HG02970 (cell line): Measurements from ENCODE around the gene CDT1.

Source experiments
- ATAC-seq: cut with Tn5 transposase; IDR thresholded peaks from one replicate; pipeline ENCODE4 v1.9.1; 2021; ENCODE audit warnings: mild to moderate bottlenecking, moderate library complexity, moderate number of reproducible peaks; ENCODE audit not compliant: unreplicated experiment, low FRiP score

The CDT1 gene

DNA sequence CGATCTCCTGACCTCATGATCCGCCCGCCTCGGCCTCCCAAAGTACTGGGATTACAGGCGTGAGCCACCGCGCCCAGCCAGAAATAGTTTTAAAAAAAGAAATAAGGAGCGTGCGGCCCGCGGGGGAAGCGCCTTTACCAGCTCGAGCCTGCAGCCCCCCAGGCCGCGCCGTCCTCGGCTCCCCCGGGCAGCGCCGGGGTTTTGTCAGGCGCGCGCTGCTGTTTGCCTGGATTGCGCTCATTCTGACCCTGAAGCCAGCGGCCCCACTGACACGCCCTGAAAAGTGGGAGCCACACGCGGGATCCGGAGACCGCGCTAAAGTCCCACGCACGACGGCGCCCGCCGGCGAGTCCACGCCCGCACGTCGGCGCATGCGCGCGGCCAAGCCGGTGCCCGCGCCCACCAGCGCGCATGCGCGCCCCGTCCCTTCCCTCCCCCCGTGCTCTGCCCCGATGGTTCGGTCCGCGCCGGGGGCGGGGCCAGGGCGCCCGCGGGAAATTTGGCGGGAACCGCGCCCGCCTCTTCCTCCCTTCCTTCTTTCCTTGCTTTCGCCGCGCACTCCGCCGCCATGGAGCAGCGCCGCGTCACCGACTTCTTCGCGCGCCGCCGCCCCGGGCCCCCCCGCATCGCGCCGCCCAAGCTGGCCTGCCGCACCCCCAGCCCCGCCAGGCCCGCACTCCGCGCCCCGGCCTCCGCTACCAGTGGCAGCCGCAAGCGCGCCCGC lies at the start of gene CDT1:
Gene CDT1, plus strand, starts transcription at position 526 of the 724 bp plus-strand sequence. Its CDS starts 43 bp downstream, at position 569.
- peak; percentile 53 for ATAC-seq

DNA sequence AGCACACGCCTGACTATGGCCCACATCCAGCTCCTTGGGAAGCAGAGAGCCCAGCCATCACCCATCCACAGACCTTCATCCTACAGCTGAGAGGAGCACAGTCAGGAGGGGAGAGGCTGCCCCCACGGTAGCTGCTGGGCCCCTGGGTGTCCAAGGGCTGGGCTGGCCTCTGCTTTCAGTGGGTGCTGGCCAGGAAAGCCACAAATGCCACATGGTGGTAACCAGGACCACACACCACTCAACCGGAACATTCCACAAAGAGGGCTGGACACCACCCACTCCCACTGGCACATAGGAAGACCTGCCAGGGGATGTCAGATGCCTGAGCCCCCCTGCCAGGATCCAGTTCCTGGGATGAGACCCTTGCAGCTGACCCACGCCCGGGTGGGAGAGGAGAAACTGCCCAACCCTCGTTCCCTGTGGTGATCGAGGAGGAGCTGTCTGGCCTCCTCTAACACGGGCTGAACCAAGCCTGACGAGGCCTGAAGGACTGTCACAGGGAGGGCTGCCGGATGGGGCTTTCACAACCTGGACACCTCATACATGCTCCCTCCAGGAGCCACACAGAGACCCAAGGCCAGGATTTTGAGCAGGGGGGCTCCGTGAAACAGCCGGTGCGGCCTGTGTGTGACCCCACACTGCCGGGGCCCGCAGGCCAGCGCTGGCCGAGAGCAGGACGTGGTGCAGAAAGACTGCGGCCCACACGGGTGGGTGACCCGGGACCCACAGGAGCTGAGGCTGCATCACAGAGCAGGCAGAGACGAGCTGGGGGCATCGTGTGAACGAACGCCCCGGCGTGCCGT lies 49.3 kb upstream of the CDT1 start:
- ATAC-seq, result no peak

DNA sequence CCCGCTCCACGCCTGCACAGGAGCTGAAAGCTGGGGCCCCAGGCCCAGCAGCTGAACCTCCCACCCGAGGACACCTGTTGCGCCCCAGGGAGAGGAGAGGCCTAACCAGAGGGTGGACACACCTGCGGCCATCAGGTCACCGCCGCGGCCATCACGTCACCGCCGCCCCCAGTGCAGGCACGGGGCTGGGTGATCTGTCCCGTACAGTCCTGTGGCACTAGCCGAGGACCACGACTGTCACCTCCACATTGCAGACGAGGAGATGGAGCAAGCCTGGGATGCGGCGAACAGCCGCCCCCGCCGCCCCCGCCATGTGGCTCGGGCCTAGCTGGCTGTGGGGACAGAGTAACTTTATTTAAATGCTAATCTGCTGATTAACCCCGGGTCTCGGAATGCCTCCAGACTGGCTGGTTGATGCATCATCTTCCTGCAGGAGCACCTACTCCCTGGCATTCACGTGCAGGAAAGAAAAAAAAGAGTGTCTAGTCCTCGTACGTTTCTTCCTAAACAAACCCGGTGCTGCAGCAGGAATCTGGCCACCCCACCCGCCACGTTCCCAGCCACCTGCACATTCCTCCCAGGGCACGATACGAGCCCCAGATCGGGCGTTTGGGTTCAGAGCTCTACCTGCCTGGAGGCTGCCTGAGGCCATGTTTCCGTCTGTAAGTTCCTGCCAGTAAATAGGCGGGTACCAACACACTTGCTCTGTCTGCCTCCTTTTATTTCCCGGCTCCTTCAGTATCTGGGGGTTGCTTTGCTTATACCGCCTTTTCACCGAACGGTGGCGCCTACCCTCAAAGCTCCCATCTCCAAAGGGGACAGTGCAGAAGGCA lies 48.5 kb upstream of the CDT1 start:
- ATAC-seq, result no peak

DNA sequence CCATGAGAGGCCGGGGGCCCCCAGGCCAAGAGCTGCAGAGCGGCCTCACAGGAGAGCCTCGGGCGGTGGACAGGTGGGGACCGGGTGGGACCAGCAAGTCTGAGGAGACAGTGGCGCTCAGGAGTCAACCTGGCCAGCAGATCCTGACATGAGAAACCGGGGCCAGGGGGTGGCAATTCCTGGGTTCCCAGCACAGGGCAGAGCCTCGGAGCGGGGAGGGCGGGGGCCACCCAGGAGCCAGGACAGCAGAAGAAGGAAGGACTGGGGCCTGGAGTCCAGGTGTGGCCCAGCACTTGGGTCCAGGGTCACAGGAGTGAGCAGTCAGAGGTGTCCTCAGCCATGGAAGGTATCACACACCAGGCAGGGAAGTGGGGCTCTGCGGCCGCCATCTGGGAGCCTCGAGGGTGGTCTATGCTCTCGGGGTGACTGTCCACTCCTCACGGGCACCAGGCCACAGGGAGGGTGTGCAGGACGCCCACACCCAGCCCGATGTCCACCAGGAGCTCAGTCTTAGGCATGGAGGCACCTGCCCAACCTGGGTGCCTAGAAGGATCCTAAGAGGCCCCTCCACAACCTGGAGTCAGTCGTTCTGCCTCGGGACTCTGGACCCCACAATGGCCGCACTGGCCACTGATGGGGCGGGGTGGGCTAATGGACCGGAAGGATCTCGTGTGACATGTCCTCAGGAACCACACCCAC lies 47.7 kb upstream of the CDT1 start:
- no peak for ATAC-seq

DNA sequence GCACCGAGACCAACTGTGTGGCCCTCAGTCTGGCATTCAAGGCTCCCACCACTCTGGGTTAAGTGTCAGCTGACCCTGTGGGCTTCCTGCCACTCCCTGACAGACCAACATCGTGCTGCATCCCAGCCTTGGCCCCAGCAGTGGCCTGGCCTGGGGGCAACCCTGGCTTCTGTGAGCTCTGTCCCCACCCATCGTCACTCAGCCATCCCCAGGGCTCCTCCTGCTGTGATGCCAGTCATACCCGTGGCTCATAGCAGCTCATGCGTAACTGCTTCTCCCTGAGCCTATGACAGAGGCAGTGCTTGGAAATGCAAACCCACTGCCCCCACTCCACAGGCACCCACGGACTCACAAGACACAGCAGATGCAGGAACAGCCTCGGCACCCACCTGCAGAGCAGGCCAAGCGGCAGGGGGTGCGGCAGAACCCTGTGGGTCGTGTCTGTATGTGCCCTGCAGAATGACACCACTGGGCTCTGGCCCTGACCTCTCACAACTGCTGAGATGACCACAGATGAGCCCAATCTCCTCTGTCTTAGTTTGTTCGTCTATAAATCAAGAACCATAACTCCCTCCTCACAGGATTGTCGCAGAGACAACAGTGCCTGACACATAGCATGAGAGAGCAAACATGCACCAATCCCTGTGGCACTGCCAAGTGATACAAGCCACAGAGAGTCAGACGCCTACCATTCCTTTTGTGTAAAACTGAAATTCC lies 45.2 kb upstream of the CDT1 start:
- no peak for ATAC-seq

DNA sequence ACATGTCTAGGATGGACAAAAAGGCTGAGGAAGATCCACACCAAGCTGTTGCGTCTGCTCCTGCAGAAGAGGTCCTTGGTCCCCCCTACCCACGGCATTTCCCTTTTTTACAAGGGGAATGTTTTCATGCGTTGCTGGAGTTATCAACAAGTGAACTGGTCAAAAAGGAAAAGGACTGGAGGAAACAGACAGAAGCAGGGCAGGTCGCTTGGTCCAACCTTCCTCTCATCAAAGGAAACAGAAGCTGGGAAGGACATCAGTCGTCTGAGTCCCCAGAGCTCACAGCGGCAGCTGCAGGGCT lies 44.7 kb upstream of the CDT1 start:
- ATAC-seq, result no peak

DNA sequence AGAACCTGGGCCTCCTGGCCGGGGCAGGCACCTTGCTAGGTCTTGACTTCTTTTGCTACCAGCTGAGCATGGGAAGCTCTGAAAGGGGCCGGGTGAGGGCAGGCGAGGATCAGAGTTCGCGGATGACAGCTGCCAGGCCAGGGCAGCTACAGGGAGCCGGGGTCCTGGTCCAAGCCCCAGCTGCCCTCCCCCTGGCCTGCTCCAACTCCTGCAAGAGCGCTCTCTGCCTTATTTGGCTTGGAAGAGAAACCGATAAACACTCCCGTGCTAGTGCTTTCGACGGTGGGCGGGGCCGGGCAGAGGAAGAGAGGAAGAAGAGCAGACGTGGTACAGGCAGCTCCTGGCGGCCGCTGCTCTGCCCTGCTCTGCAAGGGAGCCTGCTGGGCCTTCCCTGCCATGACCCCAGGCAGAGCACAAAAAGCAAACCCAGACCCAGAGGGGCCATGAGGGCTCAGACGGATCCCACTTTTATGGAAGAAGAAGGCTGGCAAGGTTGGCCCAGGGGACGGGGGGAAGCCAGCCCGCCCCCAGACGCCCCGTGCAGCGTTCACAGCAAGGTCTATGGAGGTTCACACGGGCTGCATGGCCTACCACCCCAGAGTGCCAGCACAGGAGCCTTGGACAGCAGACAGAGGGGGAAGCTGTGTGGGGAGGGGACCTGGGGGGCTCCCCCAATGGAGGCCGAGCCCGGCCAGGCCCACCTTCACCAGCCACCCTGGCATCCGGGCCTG lies 44.2 kb upstream of the CDT1 start:
- ATAC-seq, result no peak

DNA sequence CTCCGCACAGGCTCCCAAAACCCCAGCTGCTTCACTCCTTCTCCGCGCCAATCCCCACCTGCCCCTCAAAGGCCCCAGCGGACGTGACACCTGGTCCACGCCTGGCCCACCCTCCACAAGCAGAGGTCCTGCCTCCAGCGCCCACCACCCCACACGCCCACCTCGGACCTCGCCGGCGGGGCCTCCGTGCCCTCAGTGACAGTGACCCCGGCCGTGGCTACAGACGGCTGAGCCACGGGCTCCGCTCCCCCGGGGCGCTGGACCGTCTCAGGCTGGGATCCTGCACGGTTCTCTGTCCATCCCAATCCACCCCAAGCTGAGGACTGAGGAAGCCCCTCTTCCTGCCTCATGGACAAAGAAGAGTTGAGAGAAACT lies 43.6 kb upstream of the CDT1 start:
- ATAC-seq, result no peak

DNA sequence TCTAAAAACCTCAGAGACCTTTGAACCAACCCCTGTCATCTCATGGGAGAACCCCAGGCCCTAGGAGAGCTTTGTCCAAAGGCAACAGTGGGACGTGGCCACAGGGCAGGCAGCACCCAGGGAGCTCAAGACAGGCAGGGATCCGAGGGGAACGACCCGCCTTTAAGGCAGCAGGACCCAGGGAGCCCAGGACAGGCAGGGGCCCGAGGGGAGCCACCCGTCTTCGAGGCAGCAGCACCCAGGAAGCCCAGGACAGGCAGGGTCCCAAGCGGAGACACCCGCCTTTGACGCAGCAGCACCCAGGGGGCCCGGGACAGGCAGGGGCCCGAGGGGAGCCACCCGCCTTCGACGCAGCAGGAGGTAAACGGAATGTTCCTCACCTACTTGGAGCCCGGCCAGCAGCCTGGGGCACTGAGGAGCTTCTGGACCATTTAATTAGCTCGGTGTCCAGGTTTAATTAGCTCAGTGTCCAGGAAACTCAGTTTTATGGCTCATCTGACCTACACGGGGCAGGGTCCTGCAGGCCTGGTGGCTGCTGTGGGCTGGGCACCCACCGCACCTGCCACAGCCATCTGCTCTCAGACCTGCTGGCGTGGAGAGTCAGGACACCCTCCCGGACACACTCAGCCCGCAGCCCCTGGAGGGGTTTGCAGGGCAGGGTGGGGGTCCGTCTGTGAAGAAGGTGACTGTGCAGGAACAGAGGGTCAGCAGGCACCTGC lies 43.0 kb upstream of the CDT1 start:
- no peak for ATAC-seq

DNA sequence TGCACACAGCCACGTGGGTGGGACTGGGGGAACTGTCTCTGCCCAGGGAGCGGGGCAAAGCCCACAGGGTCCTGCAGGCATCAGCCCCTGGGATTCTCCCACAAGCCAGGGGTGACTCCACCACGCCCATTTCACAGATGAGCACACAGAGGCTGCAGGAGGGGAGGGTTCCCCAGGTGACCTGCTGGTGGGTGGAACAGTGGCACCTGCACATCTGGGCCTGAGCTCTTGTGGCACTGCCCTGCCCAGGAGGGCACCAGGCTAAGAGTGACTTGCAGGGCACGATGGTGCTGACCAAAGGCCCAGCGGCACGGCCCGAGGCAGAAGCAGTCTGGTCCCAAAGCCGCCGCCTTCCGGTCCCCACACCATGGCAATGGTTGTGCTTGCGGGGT lies 42.5 kb upstream of the CDT1 start:
- no peak for ATAC-seq

DNA sequence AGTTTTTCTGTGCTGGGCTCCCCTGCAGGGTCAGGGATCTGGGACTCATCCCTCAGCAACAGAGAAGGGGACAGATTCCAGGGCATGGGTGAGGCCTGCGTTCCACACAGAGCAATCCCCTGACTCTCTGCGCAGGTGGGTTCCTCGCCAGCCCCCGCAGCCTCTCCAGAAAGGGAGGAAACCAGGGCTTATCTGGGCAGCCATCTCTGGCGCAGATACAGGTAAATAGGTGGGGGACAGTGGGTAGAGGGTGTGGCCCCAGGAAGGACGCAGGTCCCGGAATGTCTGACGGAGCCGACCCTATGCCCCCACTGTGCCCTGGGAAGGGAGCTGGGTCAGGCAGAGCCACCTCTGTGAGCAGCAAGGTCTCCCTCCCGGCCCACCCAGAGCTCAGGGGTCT lies 41.8 kb upstream of the CDT1 start:
- no peak for ATAC-seq

DNA sequence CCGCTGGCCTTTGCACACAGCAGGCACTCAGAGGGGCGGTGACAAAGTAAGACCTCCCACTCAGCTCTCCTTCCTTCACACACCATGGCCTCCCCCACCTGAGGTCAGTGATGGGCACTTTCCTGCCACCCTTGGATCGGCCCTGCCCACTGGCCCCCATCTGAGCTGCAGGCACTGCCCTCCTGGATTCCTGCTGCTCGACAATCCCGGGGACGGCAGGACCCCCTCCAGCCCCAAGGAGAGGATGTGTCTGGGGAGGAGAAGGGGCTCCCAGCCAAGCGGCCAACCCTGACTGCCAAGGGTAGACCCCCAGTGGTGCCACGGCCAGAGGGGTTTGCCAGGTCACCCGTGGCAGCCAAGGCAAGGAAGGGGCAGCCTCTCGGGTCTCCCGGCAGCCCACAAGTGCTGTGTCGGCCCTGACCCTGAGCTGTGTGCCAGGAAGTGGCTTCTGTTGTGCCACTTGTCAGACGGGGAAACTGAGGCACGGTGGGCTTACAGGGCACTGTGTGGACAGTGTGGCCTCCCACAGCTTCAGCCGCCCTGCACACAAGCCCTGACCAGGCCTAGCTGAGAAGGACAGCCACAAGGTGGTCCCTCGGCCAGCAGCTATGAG lies 41.2 kb upstream of the CDT1 start:
- ATAC-seq, result no peak

DNA sequence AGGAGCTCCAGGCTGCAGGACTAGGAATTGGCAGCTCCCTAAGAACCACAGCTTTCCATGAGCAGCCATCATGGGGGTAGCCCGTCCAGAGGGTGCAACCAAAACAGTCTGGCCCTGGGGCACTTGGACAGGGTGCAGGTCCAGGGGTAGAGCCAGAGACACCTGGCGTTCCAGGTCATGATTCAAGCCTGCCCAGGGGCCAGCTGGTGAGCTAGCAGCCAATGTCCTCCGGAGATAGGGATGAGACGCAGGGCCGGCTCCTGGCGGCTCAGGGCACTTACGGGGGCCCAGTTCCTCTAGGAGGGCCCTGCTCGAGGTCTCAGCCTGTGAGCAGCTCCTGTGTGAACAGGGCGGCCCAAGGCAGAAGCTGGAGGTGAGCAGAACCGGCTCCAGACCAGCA lies 40.6 kb upstream of the CDT1 start:
- ATAC-seq, result no peak

DNA sequence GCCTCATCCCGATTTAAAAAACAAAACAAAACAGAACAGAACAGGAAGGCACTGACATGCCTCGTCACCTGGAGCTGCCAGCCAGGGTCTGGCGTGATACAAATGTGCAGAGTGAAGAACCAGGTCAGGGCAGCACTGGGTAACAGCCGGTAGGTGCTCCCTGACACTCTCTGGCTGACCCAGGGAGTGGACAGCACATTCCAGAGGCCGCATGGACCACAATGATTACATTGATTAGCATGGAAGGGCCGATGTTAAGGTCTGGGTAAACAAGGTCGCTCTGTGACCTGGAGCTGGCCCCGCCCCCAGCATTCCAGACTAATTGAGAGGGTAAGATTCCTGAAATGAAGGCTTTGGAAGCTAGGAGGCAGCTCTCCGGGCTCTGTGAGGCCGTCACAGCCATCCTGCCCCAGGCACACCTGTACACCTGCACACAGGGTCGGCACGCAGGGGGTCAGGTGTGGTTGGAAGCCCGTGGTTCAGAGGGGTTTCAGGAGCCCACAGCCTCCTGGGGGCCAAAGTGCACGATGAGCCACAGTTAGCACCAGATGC lies 40.0 kb upstream of the CDT1 start:
- ATAC-seq, result no peak

DNA sequence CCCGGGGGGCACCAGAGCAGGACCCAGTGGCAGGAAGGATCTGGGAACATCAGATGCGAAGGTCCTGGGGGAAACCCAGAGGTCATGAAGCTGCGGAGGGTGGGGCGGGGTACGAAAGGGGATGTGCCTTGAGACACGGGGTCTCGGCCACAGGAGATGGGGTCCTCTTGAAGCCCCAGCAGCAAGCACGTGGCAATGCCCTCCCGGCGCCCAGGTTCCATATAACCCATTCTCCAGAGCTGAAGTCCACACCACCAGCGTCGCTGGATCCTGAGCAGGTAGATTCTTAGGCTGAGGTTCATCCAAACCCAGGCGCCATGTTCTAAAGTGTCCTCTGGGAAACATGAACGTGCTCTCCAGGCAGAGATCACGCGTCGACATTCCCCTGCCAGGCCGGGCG lies 39.5 kb upstream of the CDT1 start:
- ATAC-seq, result no peak

DNA sequence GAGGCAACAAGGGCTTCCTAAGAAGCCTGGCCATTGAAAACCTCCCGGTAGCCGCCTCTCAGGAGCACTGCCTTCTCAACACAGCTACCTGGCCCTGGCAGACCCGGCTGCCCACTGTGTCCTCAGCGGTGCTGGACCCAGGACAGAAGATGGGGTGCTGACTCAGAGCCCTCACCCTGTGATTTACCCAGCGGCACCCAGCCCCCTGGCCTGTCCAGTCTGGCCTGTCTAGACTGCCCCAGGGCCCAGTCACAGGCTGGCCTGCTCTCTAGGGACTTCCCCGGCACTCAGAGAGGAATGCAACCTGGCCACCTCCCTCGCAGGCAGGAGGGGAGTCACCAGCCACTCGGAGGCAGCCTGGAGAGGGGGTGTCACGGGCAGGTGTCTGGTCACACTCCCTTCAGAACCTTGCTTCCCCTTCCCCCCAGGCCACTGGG lies 38.7 kb upstream of the CDT1 start:
- no peak for ATAC-seq

DNA sequence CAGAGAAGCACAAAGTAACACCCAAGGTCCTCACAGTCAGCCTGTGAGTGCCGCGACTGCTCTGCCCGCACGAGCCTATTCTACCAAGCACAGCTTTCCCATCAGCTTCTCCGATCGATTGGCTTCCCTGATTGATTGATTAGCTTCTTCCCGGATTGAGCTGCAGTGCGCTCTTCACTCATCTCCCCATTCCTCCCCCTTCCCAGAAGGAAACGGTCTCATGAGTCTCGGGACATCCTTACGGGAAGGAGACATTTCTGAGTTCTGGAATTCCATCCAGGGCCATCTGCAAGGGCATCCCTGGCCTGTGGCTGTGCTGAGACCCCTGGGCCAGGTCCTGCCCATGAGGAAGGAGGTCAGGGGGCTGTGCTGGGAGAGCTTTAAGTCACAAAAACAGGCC lies 36.6 kb upstream of the CDT1 start:
- ATAC-seq, result no peak

DNA sequence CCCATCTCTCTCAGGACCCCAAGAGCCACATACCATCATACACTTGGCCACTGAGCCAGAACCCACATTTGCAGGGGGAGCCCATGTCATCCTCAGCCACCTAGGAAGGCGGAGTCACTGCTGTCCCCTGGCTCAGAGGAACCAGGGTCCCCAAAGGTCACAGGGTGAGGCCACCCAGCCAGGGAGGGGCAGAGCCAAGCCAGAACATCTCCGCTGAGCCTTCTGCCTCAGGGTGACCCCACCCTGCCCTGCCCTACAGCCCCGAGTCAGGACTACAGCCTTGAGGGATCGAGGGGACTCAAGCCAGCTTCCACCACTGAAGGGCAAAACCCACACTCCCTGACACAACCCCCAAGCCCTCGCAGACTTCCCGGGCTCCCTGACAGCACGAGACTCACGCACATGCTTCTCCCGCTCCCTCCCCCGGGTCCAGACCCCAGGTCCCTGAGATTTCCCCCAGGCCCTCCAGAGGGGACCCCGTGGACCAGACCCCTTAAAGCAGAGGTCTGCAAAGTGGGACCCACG lies 36.0 kb upstream of the CDT1 start:
- ATAC-seq, result no peak
